IMR-90 (cell line): ENCODE data around the gene GAGE12J. TPM values are rescaled to one million over a fixed set of nuclear protein-coding genes. Genes with fewer than 3 reads are reported as not detected.

Experiments used
- ATAC-seq: fragments of 200-7000 bp; cut with Tn5 transposase; 2 replicates; pipeline ENCODE4 v1.9.1; 2020; ENCODE audit warnings: low read depth, mild to moderate bottlenecking, moderate library complexity
- BruUV-seq: library from RNA; stranded (reverse); fragments of 400-500 nt; replicated peaks from 2 replicates; lab custom pipeline; 2021; lab: Mats Ljungman, UMichigan
- CTCF ChIA-PET: fragments of 300-600 bp; formaldehyde crosslinking; extraction: SDS; loops from one replicate; lab custom pipeline; 2021; ENCODE audit warnings: antibody characterized with exemption; lab: Yijun Ruan, JAX
- POLR2A ChIA-PET: fragments of 300-600 bp; sonication (Branson Sonifier 250); formaldehyde crosslinking; loops from one replicate; lab custom pipeline; 2022; ENCODE audit warnings: antibody characterized with exemption; ENCODE audit not compliant: unreplicated experiment; lab: Charles Lee
- DNase-seq: peaks from one replicate; pipeline ENCODE4 v3.0.0; 2013
- H2AFZ ChIP-seq: replicated peaks from 2 replicates; pipeline ENCODE3; 2013; ENCODE audit warnings: low read length, mild to moderate bottlenecking; ENCODE audit not compliant: poor library complexity
- H2AK5ac ChIP-seq: 2 replicates; pipeline ENCODE4 v1.6.1; 2013; ENCODE audit warnings: low read depth, low read length, inconsistent platforms
- H2AK9ac ChIP-seq: replicated peaks from 2 replicates; pipeline ENCODE3; 2013; ENCODE audit warnings: mild to moderate bottlenecking, low read depth, low read length, moderate library complexity; ENCODE audit not compliant: poor library complexity
- H2BK120ac ChIP-seq: 2 replicates; pipeline ENCODE4 v1.6.1; 2013; ENCODE audit warnings: low read depth, low read length, inconsistent platforms
- H2BK15ac ChIP-seq: 3 replicates; pipeline ENCODE4 v1.6.1; 2013; ENCODE audit warnings: low read depth, low read length, inconsistent platforms
- H2BK20ac ChIP-seq: 2 replicates; pipeline ENCODE4 v1.6.1; 2013; ENCODE audit warnings: low read depth, mild to moderate bottlenecking, inconsistent platforms, low read length, moderate library complexity
- H2BK5ac ChIP-seq: 2 replicates; pipeline ENCODE4 v1.6.1; 2013; ENCODE audit warnings: mild to moderate bottlenecking, low read depth, low read length, inconsistent platforms; ENCODE audit not compliant: poor library complexity, severe bottlenecking
- H3K14ac ChIP-seq: replicated peaks from 2 replicates; pipeline ENCODE4 v1.6.1; 2013; ENCODE audit warnings: low read depth, low read length, inconsistent platforms
- H3K18ac ChIP-seq: 2 replicates; pipeline ENCODE4 v1.6.1; 2013; ENCODE audit warnings: low read depth, low read length, control low read depth
- H3K23ac ChIP-seq: 2 replicates; pipeline ENCODE4 v1.6.1; 2013; ENCODE audit warnings: low read depth, low read length, inconsistent platforms
- H3K27ac ChIP-seq: 2 replicates; pipeline ENCODE4 v1.5.1; 2013; ENCODE audit warnings: mild to moderate bottlenecking, control low read depth, low read length; ENCODE audit not compliant: insufficient read depth
- H3K27me3 ChIP-seq: 2 replicates; pipeline ENCODE4 v1.6.1; 2013; ENCODE audit warnings: low read length; ENCODE audit not compliant: control insufficient read depth, insufficient read depth
- H3K36me3 ChIP-seq: 2 replicates; pipeline ENCODE4 v1.6.1; 2013; ENCODE audit warnings: low read length, mixed read lengths; ENCODE audit not compliant: control insufficient read depth, insufficient read depth
- H3K4ac ChIP-seq: 2 replicates; pipeline ENCODE4 v1.6.1; 2013; ENCODE audit warnings: low read depth, low read length, inconsistent platforms
- H3K4me1 ChIP-seq: 2 replicates; pipeline ENCODE4 v1.6.1; 2013; ENCODE audit warnings: low read length, mixed read lengths; ENCODE audit not compliant: control insufficient read depth, insufficient read depth
- H3K4me2 ChIP-seq: 2 replicates; pipeline ENCODE4 v1.6.1; 2013; ENCODE audit warnings: low read depth, mild to moderate bottlenecking, control low read depth, low read length, moderate library complexity
- H3K4me3 ChIP-seq: 2 replicates; pipeline ENCODE4 v1.5.1; 2013; ENCODE audit warnings: low read depth, mild to moderate bottlenecking, control low read depth, low read length, moderate library complexity; ENCODE audit not compliant: insufficient read depth
- H3K56ac ChIP-seq: 2 replicates; pipeline ENCODE4 v1.6.1; 2013; ENCODE audit warnings: low read length, inconsistent platforms; ENCODE audit not compliant: insufficient read depth; ENCODE audit errors: extremely low read depth
- H3K79me1 ChIP-seq, 2 experiments: 2 replicates each; pipeline ENCODE4 v1.6.1; 2013; ENCODE audit warnings: low read length in 2 of 2, inconsistent platforms in 1 of 2, low read depth in 1 of 2
- H3K9ac ChIP-seq: 2 replicates; pipeline ENCODE4 v1.6.1; 2013; ENCODE audit warnings: low read depth, low read length, control low read depth
- H3K9me1 ChIP-seq: 2 replicates; pipeline ENCODE4 v1.6.1; 2013; ENCODE audit warnings: low read length, inconsistent platforms; ENCODE audit not compliant: insufficient read depth
- H3K9me3 ChIP-seq: 2 replicates; pipeline ENCODE4 v1.6.1; 2013; ENCODE audit warnings: low read length; ENCODE audit not compliant: control insufficient read depth, insufficient read depth
- H4K20me1 ChIP-seq: 2 replicates; pipeline ENCODE4 v1.6.1; 2013; ENCODE audit warnings: low read length, inconsistent platforms; ENCODE audit not compliant: insufficient read depth
- H4K5ac ChIP-seq: 2 replicates; pipeline ENCODE4 v1.6.1; 2013; ENCODE audit warnings: mild to moderate bottlenecking, low read depth, low read length, control low read depth
- H4K8ac ChIP-seq, 2 experiments: 2 replicates each; pipeline ENCODE4 v1.6.1; 2013; ENCODE audit warnings: low read depth in 2 of 2, low read length in 2 of 2, control low read depth in 1 of 2, inconsistent platforms in 1 of 2
- H4K91ac ChIP-seq: 2 replicates; pipeline ENCODE4 v1.6.1; 2013; ENCODE audit warnings: low read depth, low read length, inconsistent platforms; ENCODE audit not compliant: insufficient read depth
- CTCF ChIP-seq: conservative IDR thresholded peaks from 2 replicates; pipeline ENCODE4 v1.5.1; 2012; ENCODE audit warnings: mild to moderate bottlenecking, low read depth, low read length, improper control_type of control experiment
- FOS ChIP-seq: fragments of 150-350 bp; IDR thresholded peaks from 2 replicates; pipeline ENCODE4 v1.6.1; 2016; ENCODE audit warnings: low read depth, low read length
- MAZ ChIP-seq: IDR thresholded peaks from 2 replicates; pipeline ENCODE4 v1.6.1; 2012; ENCODE audit warnings: low read depth, mild to moderate bottlenecking, low read length, improper control_type of control experiment, moderate library complexity, borderline replicate concordance
- RAD21 ChIP-seq: IDR thresholded peaks from 2 replicates; pipeline ENCODE4 v1.6.1; 2012; ENCODE audit warnings: low read length, improper control_type of control experiment
- RFX5 ChIP-seq: IDR thresholded peaks from 2 replicates; pipeline ENCODE4 v1.8.0; 2012; ENCODE audit warnings: low read depth, mild to moderate bottlenecking, low read length, moderate library complexity
- SMC3 ChIP-seq: fragments of 150-350 bp; IDR thresholded peaks from 2 replicates; pipeline ENCODE4 v1.6.1; 2016; ENCODE audit warnings: low read depth, mild to moderate bottlenecking, antibody characterized with exemption, low read length, moderate library complexity
- USF2 ChIP-seq: fragments of 150-350 bp; IDR thresholded peaks from 2 replicates; pipeline ENCODE4 v1.6.1; 2017; ENCODE audit warnings: mild to moderate bottlenecking, antibody characterized with exemption, low read length, low read depth
- WGBS, 2 experiments: methylation state at CpG; one replicate each; pipeline versions ENCODE4 v1.1.5 to v1.1.7; 2013; ENCODE audit warnings: missing lambda C conversion rate in 2 of 2; ENCODE audit not compliant: insufficient read length in 1 of 2; ENCODE audit errors: extremely low coverage in 2 of 2; 5-methylcytosine and 5-hydroxymethylcytosine counted together
- dilution Hi-C: fragments of 300-500 bp; cut with HindIII; formaldehyde crosslinking; loops from one replicate; pipeline ENCODE4 v1.14.3; 2018; ENCODE audit warnings: low sequenced_read_pairs; ENCODE audit not compliant: unreplicated experiment
- in situ Hi-C: fragments of 300-500 bp; cut with MboI; formaldehyde crosslinking; loops from 3 replicates; pipeline ENCODE4 v1.14.3; 2019; ENCODE audit warnings: low sequenced_read_pairs, inconsistent platforms, mixed read lengths
- intact Hi-C: fragments of 100-400 bp; cut with micrococcal nuclease; formaldehyde crosslinking; loops from 2 replicates; pipeline ENCODE4 v1.10.0; 2022
- polyA plus RNA-seq, 3 experiments: library from polyadenylated mRNA; depleted of rRNA; stranded (reverse); fragments of >200 nt; gene quantifications; 2 replicates each; pipeline ENCODE4 v1.2.3, GENCODE V29; 2012; ENCODE audit warnings: low replicate concordance in 1 of 3
- total RNA-seq: library from RNA; depleted of rRNA; stranded (reverse); fragments of >200 nt; gene quantifications from 2 replicates; pipeline ENCODE4 v1.2.3, GENCODE V29; 2012

Gene GAGE12J
- total and polyA plus RNA-seq, 2 of the 4 experiments (the other 2 are of a cell fraction): not detected

GRCh38 chrX:49310371-49310770 is 11.5 kb upstream of the GAGE12J start:
- Histone ChIP-seq H3K14ac (no peak overlapping the region), H4K8ac (no peak overlapping the region), H2BK15ac (no peak overlapping the region), H3K27me3 (peaks cover 4% of the 10 kb centered on the region; the same call in 1 of the 2 replicates), H3K4me1 (0 out of 2 replicates have a peak, but pooled peaks cover 3% of the 10 kb centered on the region), H3K4ac (no peak overlapping the region), H2BK20ac (no peak overlapping the region), H3K23ac (no peak overlapping the region), H2AFZ (no peak overlapping the region), H4K91ac (no peak overlapping the region), H3K56ac (no peak overlapping the region), H3K79me1 (no peaks in the 10 kb centered on the region), H3K27ac (no peak overlapping the region), H2BK120ac (no peak overlapping the region), H3K9me1 (no peaks in the 10 kb centered on the region), H3K4me3 (no peak overlapping the region), H3K4me2 (no peak overlapping the region), H4K20me1 (no peaks in the 10 kb centered on the region), H3K9me3 (no peaks in the 10 kb centered on the region), H3K36me3 (no peaks in the 10 kb centered on the region), H3K9ac (no peak overlapping the region), H2AK9ac (no peak overlapping the region), H2BK5ac (no peak overlapping the region), H2AK5ac (no peak overlapping the region), H3K18ac (no peak overlapping the region), H4K5ac (no peak overlapping the region)
- dilution Hi-C loops (no loop called here), in situ Hi-C loops (no loop called here), intact Hi-C loops (no loop called here)
- TF ChIP-seq RAD21: no peak
- no peak for TF ChIP-seq USF2
- TF ChIP-seq FOS: no peak
- TF ChIP-seq CTCF: no peak
- no peak for TF ChIP-seq RFX5
- no peak for TF ChIP-seq MAZ
- TF ChIP-seq SMC3: no peak
- POLR2A ChIA-PET: no interaction called here
- CTCF ChIA-PET: no interaction called here
- DNase-seq (no peak), ATAC-seq (no peak)
- BruUV-seq: no TSS peak
- 52% methylated on average over 6 of the region's 18 CpGs; no CpG with 5 or more reads in 1 of the 2 experiments for whole genome bisulfite sequencing, 2 experiments
